Colonic mucosa (tissue), 4 donors: Measurements from ENCODE around the gene CREBBP. TPM values are rescaled to one million over a fixed set of nuclear protein-coding genes. Genes with fewer than 3 reads are reported as not detected.
"Not testable (repeated sequence)": the region's sequence is repeated elsewhere in the genome, so short reads cannot be mapped to it uniquely, and the experiment has no call there.

Experiments
- DNase-seq: peaks from one replicate; pipeline ENCODE4 v3.0.0-alpha.2; 2020
- H3K27ac ChIP-seq: fragments of 200-600 bp; one replicate; pipeline ENCODE4 v1.8.0; 2021
- H3K27me3 ChIP-seq: fragments of 200-600 bp; one replicate; pipeline ENCODE4 v1.8.0; 2021
- H3K36me3 ChIP-seq: fragments of 200-600 bp; one replicate; pipeline ENCODE4 v1.8.0; 2021
- H3K4me1 ChIP-seq: fragments of 200-600 bp; one replicate; pipeline ENCODE4 v1.8.0; 2021; ENCODE audit warnings: mild to moderate bottlenecking
- H3K4me3 ChIP-seq: fragments of 200-600 bp; one replicate; pipeline ENCODE4 v1.8.0; 2021
- H3K9ac ChIP-seq, 2 donors: one replicate each; pipeline ENCODE4 v1.7.0; 2013; ENCODE audit warnings: control low read depth in 2 of 2, low read depth in 2 of 2, low read length in 2 of 2
- H3K9me3 ChIP-seq: fragments of 200-600 bp; one replicate; pipeline ENCODE4 v1.8.0; 2021
- CTCF ChIP-seq: fragments of 200-600 bp; IDR thresholded peaks from one replicate; pipeline ENCODE4 v1.8.0; 2022; ENCODE audit warnings: antibody characterized with exemption, mild to moderate bottlenecking
- intact Hi-C: fragments of 100-400 bp; cut with DNase I; formaldehyde crosslinking; loops from one replicate; pipeline ENCODE4 v1.14.1; 2022
- total RNA-seq, 2 donors: library from RNA; stranded (reverse); fragmentation: NEBNext Ultra II Directional in 1 of 2; extraction: Animal tissue kit (Norgen Biotek cat#: 25700) in 1 of 2; gene quantifications; one replicate each; pipeline ENCODE4 v1.2.1, GENCODE V29; 2021
- donor health status: healthy.
- donor health status: DM: no; HTN: no; CAD: no.
- donor health status: DM: no; HTN: no; CAD: no.

CREBBP gene
- total RNA-seq = 10 to 100 TPM; 42.0 to 45.2 TPM

- intact Hi-C loops = no loop called here
- Histone ChIP-seq H3K4me1 (no peaks in the 10 kb centered on the region), H3K27ac (peak within 1 kb of the TSS; percentile 44), H3K27me3 (no peaks in the 10 kb centered on the region), H3K4me3 (peak within 1 kb of the TSS; percentile 84), H3K36me3 (no peaks in the 10 kb centered on the region), H3K9ac (peak within 1 kb of the TSS; percentile 73 to 93), H3K9me3 (no peaks in the 10 kb centered on the region)
- peak; percentile 82 for DNase-seq
- TF ChIP-seq CTCF = no peak
Measured at GRCh38 chr16:3880623-3881498, at the start of gene CREBBP. CREBBP (minus strand) TSS chr16:3880713; CDS start chr16:3879916, 797 bp downstream.

DNA sequence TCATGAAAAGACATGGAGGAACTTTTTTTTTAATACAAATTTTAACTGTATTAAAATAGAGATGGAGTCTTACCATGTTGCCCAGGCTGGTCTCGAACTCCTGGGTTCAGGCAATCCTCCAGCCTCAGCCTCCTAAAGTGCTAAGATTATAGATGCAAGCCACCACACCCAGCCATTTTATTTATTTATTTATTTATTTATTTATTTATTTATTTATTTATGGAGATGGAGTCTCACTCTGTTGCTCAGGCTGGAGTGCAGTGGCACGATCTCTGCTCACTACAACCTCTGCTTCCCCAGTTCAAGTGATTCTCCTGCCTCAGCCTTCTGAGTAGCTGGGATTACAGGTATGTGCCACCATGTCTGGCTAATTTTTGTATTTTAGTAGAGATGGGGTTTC is 46.6 kb upstream of the CREBBP start:
- H3K4me3 ChIP-seq, H3K27me3 ChIP-seq, intact Hi-C loops, H3K4me1 ChIP-seq, H3K9ac ChIP-seq, H3K9me3 ChIP-seq, H3K27ac ChIP-seq, H3K36me3 ChIP-seq, DNase-seq: not testable (repeated sequence)

GRCh38 chr16:3924763-3925162 is 44.2 kb upstream of the CREBBP start:
- no peaks in the 10 kb centered on the region for H3K36me3 ChIP-seq
- no peaks in the 10 kb centered on the region for H3K4me1 ChIP-seq
- no peaks in the 10 kb centered on the region for H3K9me3 ChIP-seq
- H3K9ac ChIP-seq = no peak overlapping the region
- no peak overlapping the region for H3K4me3 ChIP-seq
- no peak overlapping the region for H3K27ac ChIP-seq
- no peak for TF ChIP-seq CTCF
- intact Hi-C loops = no loop called here
- DNase-seq = no peak
- H3K27me3 ChIP-seq = no peaks in the 10 kb centered on the region

DNA sequence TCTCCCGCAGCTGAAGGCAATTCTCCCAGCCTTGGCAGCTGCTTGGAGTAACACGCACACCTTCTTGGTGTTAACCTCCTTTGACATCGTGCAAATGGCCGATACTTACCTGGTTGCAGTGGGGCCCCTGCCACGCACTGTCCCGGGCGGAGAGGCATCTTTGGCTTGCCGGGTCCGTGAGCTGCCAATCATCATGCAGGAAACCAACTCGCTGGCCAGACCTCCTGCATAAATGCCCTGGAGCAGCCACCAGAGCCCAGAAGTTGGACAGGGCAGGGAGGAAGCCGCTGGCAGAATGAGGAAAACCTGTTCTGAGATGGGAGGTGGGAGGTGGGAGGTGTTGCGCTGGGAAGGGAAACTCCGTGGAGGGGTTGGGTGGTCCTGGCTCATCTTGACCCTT is 41.7 kb upstream of the CREBBP start:
- intact Hi-C loops = no loop called here
- H3K9me3 ChIP-seq = no peaks in the 10 kb centered on the region
- no peak for DNase-seq
- TF ChIP-seq CTCF = no peak
- H3K27ac ChIP-seq = no peak overlapping the region
- no peaks in the 10 kb centered on the region for H3K27me3 ChIP-seq
- no peak overlapping the region for H3K4me3 ChIP-seq
- H3K4me1 ChIP-seq = no peaks in the 10 kb centered on the region
- H3K36me3 ChIP-seq = no peaks in the 10 kb centered on the region
- H3K9ac ChIP-seq = no peak overlapping the region

DNA sequence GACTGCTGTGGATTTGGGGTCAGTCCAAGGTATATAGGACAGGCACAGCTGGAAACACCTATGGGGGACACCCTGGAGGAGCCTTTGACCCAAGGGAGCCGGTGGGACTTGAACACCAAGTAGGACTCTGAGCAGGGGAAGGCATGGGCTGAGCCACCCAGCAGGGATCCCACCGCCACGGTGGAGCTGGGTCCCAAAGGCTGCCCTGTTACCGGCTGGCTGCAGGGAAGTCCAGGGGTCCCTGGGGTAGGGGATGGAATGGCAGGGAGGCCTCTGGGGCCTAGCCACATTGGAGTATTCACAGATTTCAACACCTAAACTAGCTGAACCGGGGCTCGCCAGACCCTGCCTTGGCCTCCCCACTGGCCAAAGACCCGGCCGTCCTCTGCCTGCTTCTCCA is 39.7 kb upstream of the CREBBP start:
- Histone ChIP-seq H3K9ac (no peak overlapping the region), H3K36me3 (no peaks in the 10 kb centered on the region), H3K9me3 (no peaks in the 10 kb centered on the region), H3K4me1 (no peaks in the 10 kb centered on the region), H3K27ac (no peak overlapping the region), H3K27me3 (no peaks in the 10 kb centered on the region), H3K4me3 (no peak overlapping the region)
- intact Hi-C loops = no loop called here
- DNase-seq = no peak
- no peak for TF ChIP-seq CTCF

DNA sequence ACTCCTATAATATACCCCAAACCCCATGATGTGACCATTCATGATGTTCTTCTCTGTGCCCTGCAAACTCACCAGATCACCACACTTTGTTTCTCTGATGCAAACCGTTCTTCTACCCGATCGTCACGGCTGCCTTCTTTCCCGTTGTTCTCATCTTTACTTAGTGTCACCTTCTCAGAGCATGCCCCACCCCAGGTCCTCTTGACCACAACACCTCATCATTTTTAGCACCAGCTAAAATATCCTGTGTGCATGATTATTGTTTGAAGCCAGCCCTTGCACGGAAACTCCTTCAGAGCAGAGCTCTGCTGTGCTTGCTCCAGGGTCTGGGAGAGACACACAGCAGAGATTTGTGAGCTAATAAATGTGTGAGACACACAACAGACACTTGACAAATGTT is 38.9 kb upstream of the CREBBP start:
- Histone ChIP-seq H3K4me3 (no peak overlapping the region), H3K27me3 (no peaks in the 10 kb centered on the region), H3K4me1 (no peaks in the 10 kb centered on the region), H3K9me3 (no peaks in the 10 kb centered on the region), H3K36me3 (no peaks in the 10 kb centered on the region), H3K9ac (no peak overlapping the region), H3K27ac (no peak overlapping the region)
- no peak for DNase-seq
- TF ChIP-seq CTCF = no peak
- intact Hi-C loops = no loop called here
